HuH-7 (cell line): Measurements from ENCODE around the gene SPAG16.

ENCODE experiments used
- DNase-seq: peaks from one replicate; pipeline ENCODE4 v3.0.0; 2011; ENCODE audit warnings: low spot score

SPAG16 gene

DNA sequence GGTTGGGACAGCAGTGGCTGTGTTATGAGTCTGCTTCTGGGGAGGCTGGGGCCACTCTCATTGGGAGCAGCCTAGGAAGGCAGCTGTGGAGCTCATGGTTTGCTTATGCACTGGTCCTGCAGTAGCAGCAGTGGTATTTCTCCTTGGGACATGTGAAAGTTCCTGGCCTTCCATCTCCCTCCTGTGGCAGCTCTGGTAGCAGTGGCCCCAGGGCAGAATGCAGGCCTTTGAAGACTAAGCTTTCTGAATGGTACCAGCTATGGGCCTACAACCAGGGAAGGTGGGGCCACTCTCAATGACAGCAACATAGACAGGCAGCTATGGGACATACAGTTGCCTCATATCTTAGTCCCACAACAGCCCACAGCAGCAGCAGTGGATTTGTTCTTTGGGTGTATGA lies 1009.3 kb downstream of the SPAG16 start:
- no peak for DNase-seq

DNA sequence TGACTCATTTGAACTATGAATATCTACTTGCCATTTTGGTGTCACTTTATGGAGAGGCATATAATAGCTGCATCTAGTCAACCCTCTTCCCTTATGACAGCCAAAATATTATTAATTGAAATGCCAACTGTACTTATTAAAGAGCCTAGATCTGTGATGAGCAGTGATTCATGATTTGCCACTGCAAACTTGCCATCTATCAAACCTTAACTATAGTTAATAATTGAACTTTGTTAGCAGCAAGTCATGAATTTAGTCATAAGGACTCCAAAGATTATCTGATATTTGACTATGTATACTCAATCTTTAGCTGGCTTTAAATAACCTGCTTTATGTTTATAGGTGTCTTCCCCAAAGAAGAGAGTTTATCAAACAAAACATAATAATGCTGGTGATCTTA lies 1010.2 kb downstream of the SPAG16 start:
- DNase-seq = no peak

DNA sequence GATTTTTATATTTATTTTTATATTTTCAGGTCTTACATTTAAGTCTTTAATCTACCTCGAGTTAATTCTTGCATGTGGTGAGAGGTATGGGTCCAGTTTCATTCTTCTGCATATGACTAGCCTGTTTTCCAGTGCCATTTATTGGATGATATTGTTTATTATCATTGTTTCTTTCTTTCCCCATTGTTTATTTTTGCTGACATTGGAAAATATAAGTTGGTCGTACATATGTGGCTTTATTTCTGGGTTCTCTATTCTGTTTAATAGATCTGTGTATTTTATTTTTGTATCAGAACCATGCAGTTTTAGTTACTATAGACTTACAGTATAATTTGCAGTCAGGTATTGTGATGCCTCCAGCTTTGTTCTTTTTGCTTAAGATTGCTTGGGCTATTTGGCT lies 1013.2 kb downstream of the SPAG16 start:
- DNase-seq = no peak

DNA sequence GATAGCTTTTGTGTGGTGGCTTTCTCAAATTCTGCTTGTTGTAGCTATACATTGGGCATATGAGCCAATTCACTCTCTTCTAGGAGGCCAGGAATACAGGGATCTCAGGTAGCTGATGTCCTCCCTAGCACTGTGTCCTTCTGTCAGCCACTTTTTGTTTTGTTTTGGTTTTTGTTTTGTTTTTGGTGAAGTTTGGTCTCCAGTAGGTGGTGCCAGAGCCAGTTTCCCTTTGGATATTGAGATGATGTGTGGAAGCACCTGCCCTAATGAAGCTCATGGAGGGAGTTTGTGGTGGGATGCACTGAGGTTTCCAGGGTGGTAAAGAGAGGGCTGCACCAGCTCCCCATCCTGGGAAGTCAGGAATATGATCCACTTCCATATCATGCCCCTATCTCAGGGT lies 1026.1 kb downstream of the SPAG16 start:
- no peak for DNase-seq

DNA sequence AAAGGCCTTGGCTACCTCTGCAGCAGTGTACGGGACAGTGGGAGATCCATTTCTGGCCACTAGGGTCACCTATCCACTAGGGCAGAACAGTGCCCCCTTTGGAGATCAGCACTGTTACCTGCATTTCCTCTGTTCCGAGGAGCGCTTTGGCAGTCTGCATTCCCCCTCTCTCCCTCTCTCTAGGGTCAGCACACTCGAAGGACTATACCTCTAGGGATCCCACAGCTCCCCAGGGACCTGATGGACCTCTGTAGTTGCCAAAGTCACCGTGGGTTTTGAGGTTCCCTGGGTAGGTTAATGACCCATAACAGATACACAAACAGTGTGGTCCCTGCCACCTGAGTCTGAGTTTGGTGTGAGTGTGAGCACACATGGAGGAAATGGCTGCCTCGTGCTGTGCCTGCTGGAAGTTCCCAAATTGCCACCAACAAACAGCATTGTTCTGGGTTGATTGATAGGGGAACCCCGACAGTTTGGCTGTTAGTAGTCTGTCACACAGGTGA lies 1026.8 kb downstream of the SPAG16 start:
- DNase-seq = peak; percentile 43

DNA sequence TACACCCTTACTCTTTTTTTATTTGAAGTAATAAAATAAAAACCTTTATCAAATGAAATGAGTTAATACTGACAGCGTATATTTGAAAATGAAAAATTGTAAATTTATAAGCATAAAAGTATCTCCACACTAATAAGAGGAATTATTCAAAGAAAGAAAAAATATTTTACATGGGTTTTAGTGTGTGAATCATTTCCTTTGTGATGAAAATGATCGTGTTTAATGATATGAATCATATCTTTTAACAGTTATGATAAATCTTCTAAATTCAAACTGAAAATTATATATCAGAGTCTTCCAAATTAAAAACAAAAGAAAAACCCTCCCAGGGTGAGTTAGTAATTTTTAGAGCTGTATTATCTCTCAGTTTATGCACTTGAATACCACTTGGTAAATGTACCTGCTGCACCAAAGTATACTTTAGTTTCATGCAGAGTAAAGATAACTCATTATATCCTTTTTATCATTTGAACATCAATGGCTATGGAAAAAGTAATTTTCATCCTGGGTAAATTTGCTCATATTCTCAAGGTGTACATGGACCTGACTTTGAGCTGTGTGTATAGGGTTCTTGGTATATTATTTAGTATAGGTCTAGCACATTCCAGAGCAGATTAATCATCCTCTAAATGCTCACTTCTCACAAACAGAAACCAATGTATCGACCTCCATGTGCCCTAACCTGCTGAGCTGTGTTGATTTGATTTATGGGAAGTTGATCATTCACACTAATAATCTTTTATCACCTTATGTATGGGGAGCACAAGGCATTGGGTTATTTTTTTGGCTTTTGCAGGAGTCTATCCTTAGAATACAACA lies 1027.9 kb downstream of the SPAG16 start:
- DNase-seq = no peak

DNA sequence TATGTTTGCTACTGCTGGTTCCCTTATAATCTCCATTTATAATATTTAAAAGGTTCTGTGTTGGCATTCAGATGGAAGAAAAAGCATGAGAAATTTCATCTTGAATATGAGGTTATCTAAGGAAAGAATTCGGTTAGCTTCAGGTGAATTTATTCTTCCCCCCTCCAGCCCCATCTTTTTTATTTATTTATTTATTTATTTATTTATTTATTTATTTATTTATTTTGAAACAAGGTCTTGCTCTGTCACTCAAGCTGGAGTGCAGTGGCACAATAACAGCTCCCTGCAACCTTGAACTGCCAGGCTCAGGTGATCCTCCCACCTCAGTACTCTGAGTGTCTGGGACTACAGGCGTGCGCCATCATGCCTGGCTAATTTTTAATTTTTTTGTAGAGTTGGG lies 1031.1 kb downstream of the SPAG16 start:
- no peak for DNase-seq

DNA sequence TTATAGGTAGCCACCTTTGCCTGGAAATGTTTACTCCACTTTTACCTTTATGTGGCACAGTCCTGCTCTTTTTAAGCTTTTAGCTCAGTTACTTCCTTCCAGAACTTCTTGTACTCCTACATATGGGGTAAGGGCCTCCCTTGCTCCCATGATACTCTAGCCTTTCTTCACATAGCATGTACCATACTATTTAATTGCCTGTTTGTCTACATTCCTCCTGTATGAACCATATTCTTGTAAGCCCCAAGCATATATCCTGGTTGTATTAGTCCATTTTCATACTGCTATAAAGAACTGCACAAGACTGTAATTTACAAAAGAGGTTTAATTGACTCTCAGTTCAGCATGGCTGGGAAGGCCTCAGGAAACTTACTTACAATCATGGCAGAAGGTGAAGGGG lies 1035.9 kb downstream of the SPAG16 start:
- no peak for DNase-seq

DNA sequence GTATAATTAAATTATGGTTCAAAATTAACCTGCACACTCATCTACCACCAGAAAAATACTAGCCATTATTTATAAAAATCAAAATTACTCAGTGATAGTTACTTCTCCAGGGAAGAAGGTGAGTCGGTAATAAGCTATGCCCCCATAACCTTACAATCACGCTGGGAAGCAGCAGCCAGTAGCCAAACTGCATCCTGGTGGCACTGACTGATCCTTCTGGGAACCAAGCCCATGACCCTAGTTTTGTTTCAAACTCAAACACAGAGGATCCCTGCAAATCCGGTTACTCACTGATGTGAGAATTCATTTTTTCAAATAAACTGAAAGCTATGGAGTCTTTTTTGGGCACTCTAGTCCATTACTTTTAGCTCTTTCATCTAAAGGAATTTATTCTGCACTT lies 1038.4 kb downstream of the SPAG16 start:
- no peak for DNase-seq

DNA sequence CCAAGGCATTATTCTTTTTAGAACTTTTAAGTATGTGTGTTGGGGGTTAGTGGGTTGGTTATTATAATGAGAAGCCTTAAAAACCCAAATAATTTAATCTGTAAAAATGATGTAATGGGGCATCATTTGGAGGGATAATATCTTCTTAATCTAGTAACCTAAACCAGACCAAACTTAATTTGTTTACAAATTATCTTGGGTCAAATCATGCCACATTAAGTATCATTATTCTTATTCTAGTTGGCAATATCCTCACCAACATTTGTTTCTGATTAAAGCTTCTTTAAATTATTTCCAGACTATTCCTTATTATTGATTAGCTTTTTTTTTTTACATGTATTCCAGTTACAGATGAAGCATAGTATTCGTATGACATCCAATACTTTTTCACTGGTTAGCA lies 1041.1 kb downstream of the SPAG16 start:
- no peak for DNase-seq

DNA sequence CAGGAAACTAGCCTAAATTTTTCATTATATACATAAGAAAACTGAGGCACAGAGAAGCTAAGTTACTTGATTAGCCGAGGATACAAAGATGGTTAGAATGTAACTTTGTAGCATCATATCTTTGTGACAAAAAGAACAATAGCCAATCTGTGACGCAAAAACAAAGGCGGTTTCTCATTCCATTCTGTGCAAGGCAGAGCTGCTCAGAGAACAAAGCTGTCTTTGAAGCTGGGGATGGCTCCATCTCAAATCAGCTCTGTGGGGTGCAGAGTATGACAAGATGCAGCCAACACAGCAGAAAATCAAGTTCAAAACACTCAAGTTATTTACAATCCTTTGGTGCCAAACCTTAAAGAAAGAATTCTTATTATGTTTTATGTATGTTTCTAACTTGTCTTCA lies 1044.7 kb downstream of the SPAG16 start:
- DNase-seq = no peak

DNA sequence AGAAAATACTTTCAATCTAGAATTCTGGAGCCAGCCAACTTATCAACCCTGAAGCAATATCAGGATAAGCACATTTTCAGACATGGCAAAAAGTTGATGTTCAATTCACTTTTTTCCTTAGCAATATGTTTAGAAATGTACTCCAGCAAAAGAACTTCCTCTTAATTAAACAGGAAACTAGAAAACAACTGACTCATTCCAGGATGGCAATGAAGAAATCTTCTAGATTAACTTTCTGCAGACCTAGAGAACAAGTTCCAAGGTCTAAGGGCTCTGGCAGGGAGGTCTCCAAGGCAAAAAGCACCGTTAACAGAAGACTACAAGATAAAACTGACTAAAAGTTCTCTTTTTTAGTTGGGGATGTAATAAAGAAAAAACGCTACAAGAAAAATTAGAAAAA lies 1057.4 kb downstream of the SPAG16 start:
- no peak for DNase-seq

DNA sequence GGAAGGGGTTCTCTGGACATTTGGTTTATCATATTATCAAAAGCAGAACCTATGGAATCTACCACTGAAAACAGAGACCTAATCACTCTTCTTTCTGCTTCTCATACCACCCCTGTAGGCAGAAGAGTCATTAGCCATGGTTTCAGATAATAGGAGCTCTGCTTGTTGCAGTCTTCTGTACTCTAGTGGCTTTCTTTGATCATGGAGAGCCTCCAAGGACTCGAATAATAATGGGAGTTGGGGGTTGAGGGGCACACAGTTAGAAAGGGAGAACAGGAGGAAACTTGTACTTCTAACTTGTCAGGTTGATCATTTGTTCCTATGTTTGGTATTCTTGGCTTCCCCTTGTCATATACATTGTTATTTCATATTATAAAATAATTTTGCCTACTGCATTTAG lies 1074.2 kb downstream of the SPAG16 start:
- DNase-seq = no peak

DNA sequence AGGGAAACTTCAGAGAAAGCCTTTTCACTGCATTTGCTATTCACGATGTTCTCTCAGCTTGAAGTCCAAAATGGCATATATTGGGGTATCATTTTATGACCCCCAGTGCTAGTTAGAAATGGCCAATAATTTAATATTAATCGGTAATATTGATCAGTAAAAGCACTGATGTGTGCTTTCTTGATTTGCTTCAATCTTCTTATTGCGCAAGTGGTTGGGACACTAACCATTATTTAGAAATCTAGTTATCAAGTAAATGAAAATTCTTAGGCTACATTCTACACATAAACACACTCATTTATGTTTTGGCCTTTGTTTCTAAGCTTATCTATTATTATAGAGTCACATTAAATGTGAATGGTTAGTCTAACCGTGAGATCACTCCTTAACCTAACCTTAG lies 1076.9 kb downstream of the SPAG16 start:
- no peak for DNase-seq

DNA sequence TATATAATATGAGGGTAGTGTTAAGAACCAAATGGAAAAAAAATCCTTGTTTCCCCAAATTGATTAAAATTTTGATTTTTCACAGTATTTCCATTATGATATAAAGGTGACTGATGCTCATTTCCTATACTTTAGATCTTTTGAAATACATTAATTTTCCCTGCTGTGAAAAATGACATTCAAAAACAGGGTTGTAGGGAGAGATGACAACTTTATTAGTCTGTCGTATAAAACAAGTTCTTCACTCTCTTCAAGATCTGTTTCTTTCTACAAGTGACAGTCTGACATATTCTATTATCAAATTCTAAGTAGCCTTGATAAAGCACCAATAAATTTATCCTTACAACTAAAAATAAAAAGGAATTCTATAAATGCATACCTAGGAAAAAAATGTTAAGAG lies 1081.3 kb downstream of the SPAG16 start:
- no peak for DNase-seq

DNA sequence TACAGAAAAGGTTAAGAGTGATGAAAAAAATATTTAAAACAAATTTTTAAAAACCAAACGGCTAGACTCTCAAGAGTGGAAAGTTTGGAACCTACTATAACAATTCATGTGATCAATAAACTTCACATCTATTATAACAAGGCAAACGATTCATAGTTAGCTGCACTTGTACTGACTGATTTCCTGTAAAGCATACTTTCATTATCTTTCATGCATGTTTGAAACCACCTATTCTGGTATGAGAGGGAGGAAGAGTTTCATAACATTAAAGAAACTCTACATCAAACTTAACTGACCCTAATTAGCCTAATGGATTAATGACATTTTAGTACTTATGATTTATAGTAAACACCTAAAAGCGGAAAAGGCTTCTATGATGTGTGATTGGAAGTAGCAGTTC lies 1082.9 kb downstream of the SPAG16 start:
- no peak for DNase-seq

DNA sequence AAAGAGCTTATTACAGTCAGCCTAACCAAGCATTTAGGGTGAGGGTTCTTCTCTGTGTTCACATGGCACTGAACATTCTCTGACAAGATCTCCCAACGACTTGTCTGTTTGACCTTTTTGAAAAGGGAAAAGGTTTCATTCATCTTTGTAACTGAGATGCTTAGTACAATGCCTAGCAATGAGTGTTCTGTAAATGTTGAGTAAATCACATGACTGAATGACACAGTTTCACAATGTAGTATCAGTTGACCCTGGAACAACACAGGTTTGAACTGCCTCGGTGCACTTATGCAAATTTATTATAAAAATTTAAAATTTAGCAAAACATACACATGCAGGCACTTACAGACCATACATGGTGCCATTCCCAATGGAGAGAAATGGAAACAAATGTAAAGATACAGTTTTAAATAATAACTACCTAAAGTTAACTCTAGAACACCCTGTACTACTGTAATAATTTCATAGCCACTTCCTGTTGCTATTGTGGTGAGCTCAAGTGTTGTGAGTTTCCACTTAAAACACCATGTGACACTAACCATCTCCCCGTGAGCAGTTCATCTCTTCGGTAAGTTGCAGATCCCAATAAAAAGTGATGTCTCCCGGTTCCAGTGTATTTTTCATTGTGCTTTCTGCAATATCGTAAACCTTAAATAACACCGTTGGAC lies 1092.5 kb downstream of the SPAG16 start:
- DNase-seq = no peak

DNA sequence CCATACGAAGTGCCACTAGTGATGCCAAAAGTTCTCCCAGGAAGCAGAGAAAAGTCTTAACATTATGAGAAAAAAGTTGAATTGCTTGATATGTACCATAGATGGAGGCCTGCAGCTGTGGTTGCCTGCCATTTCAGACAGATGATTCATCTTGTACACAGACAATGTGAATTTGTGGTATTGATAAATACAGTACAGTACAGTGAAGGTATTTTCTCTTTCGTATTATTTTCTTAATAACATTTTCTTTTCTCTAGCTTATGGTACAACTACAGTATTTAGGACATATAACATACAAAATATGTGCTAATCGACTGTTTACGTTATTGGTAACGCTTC lies 1093.0 kb downstream of the SPAG16 start:
- no peak for DNase-seq

DNA sequence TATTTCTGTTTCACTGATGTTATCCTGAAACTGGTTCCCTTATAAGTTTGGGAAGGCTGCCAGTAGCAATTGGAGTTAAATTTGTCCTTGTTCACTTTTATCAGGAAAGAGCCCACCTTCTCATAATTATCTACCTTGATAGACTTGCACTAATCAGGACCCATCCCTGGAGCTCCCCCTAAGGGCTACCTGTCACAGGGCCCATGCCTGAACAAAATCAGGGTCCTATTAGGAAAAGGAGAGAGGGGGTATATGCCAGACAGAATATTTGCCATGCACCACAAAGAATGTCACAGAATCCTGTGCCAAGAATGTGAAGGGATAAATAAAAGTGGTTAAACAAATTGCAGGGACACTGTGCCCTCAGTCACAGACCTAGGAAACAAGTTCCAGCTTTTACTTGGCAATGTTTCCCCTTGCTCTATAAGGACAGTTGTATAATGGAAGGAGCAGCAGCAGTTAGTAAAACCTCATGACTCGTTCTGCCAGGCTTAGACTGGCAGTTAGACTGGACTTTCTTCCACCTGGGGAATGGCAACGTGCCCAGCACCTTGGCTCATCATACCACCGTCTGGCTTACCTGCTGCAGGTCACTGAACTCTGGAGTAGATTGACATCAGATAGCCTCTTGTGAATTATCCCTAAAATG lies 1094.3 kb downstream of the SPAG16 start:
- no peak for DNase-seq

DNA sequence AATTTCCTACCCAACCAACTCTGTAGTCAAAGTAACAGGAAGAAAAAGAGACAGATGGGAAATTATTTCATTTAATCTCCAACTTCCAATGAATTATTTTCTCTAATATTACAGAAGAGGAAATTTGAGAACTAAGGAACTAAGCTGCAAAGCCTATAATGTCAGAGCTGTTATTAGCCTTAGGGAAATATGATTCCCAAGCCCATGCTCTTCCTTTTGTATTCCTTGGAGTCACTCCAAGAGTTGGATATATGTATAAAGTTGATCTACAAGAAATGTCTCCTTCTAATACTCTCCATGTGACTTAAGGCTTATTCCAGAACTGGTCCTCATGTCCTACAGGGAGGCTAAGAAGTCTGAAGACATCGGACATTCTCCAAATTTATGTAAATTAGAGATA lies 1095.0 kb downstream of the SPAG16 start:
- DNase-seq = no peak

DNA sequence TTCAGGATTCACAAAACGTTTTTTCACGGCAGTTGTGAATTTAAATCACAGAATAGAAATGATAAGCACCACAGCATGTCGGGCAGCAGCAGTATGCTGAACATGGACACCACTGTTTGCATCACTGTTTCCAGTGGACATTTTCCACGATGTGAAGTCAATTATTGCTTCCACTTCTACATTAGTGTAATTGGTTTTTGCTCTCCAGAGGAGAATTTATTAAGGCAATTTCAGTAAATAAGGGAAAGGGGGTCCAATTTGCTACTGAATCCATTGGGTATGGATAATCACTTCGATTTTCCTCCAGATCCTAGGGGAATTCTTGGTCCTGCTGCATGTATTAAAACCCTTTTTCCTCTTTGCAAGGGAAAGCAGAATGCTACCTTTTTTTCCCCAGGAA lies 1096.4 kb downstream of the SPAG16 start:
- no peak for DNase-seq

DNA sequence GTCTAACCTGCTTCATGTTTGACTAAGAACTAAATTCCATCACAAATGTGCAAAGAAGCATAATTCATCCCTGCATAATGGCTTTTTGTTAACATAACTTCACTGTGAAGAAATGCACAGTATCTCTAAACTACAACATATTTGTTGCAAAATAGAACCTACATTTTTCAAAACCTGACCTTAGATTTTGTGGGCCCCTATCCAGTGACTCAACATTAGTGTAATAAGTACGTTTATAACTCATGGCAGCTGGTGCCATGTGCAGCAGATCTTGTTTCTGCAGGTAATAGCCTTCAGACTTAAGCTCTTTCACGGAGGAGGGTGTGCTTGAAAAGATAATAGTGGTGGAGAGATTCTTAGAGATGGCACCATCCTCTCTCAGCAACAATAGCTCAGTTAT lies 1098.0 kb downstream of the SPAG16 start:
- DNase-seq = no peak

DNA sequence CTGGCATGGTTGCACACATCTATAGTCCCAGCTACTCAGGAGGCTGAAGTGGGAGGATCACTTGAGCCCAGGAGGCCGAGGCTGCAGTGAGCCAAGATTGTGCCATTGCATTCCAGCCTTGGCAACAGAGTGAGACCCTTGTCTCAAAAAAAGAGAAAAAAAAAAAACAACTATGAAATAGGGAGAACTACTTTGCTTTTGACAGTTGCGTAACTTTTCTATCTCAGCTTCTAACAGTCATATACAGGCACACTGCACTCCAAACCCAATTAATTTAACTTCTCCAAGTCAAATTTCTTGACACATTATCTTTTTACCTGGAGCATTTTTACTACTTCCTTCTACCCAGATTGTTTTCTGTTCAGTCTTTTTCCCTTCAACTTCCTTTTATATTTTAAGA lies 1102.5 kb downstream of the SPAG16 start:
- no peak for DNase-seq
